ENCODE measurements around the gene RASSF9.

Gene RASSF9

GRCh38 chr12:85821206-85821605, 15.0 kb downstream of the RASSF9 start:
- no peak for DNase-seq (ENCODE audit: low read depth)

- no peak for DNase-seq (ENCODE audit: low read depth)
Observed at GRCh38 chr12:85820101-85820500, 16.1 kb downstream of the RASSF9 start.

GRCh38 chr12:85814741-85815140, 21.5 kb downstream of the RASSF9 start:
- no peak for DNase-seq (ENCODE audit: low read depth)

- no peak for DNase-seq (ENCODE audit: low read depth)
Observed at GRCh38 chr12:85814071-85814470, 22.1 kb downstream of the RASSF9 start.

GRCh38 chr12:85809500-85809899, 26.7 kb downstream of the RASSF9 start:
- no peak for DNase-seq (ENCODE audit: low read depth)

GRCh38 chr12:85807730-85808129, 28.5 kb downstream of the RASSF9 start:
- no peak for DNase-seq (ENCODE audit: low read depth)

GRCh38 chr12:85805654-85806053, 30.6 kb downstream of the RASSF9 start:
- DNase-seq (ENCODE audit: low read depth) = peak; percentile 40

- peak; percentile 24 for DNase-seq (ENCODE audit: low read depth)
Observed at GRCh38 chr12:85804663-85805062, 31.5 kb downstream of the RASSF9 start.

- DNase-seq (ENCODE audit: low read depth) = no peak
Observed at GRCh38 chr12:85803923-85804322, 32.3 kb downstream of the RASSF9 start.

- DNase-seq (ENCODE audit: low read depth) = no peak
Observed at GRCh38 chr12:85803231-85803630, 33.0 kb downstream of the RASSF9 start.

- DNase-seq (ENCODE audit: low read depth) = no peak
Observed at GRCh38 chr12:85798122-85798521, 38.1 kb downstream of the RASSF9 start.

GRCh38 chr12:85796001-85796400, 40.2 kb downstream of the RASSF9 start:
- no peak for DNase-seq (ENCODE audit: low read depth)

GRCh38 chr12:85794531-85794930, 41.7 kb downstream of the RASSF9 start:
- DNase-seq (ENCODE audit: low read depth) = no peak

GRCh38 chr12:85784096-85784720, 52.0 kb downstream of the RASSF9 start:
- no peak for DNase-seq (ENCODE audit: low read depth)

- no peak for DNase-seq (ENCODE audit: low read depth)
Observed at GRCh38 chr12:85782711-85783110, 53.5 kb downstream of the RASSF9 start.

GRCh38 chr12:85781766-85782165, 54.4 kb downstream of the RASSF9 start:
- DNase-seq (ENCODE audit: low read depth) = no peak

GRCh38 chr12:85779768-85780167, 56.4 kb downstream of the RASSF9 start:
- no peak for DNase-seq (ENCODE audit: low read depth)

GRCh38 chr12:85775091-85775490, 61.1 kb downstream of the RASSF9 start:
- DNase-seq (ENCODE audit: low read depth) = no peak

GRCh38 chr12:85765453-85765869, 70.7 kb downstream of the RASSF9 start:
- no peak for DNase-seq (ENCODE audit: low read depth)

GRCh38 chr12:85759623-85760022, 76.6 kb downstream of the RASSF9 start:
- DNase-seq (ENCODE audit: low read depth) = no peak

GRCh38 chr12:85759091-85759490, 77.1 kb downstream of the RASSF9 start:
- no peak for DNase-seq (ENCODE audit: low read depth)

- no peak for DNase-seq (ENCODE audit: low read depth)
Observed at GRCh38 chr12:85755760-85756159, 80.4 kb downstream of the RASSF9 start.

Measured in GM04504 (cell line).